HepG2 (cell line): ENCODE results near the gene ZBTB21.

Source experiments
- BCL3 ChIP-seq: sonication (generic); formaldehyde crosslinking; IDR thresholded peaks from 2 replicates; pipeline ENCODE4 v1.5.1; 2020; ENCODE audit warnings: mild to moderate bottlenecking, missing genetic modification reagents, moderate library complexity
- CTCF ChIP-seq: sonication (generic); formaldehyde crosslinking; IDR thresholded peaks from 2 replicates; pipeline ENCODE4 v1.5.0; 2020; ENCODE audit warnings: mild to moderate bottlenecking, missing genetic modification reagents, moderate library complexity
- NCOA5 ChIP-seq: sonication (generic); formaldehyde crosslinking; IDR thresholded peaks from 2 replicates; pipeline ENCODE4 v1.4.0; 2020; ENCODE audit warnings: missing genetic modification reagents
- POLR2A ChIP-seq, 2 experiments: IDR thresholded peaks; 2 replicates each; pipeline ENCODE4 v1.6.1; 2011; ENCODE audit warnings: low read depth in 2 of 2, low read length in 2 of 2, mild to moderate bottlenecking in 1 of 2, moderate library complexity in 1 of 2; ENCODE audit not compliant: insufficient read depth in 1 of 2
- ZNF83 ChIP-seq: sonication (generic); formaldehyde crosslinking; IDR thresholded peaks from 2 replicates; pipeline ENCODE4 v1.4.0; 2020; ENCODE audit warnings: missing genetic modification reagents, mild to moderate bottlenecking, borderline replicate concordance

GRCh38 chr21:42041246-42041645 is 31.1 kb upstream of the ZBTB21 start:
- TF ChIP-seq POLR2A (IDR thresholded peaks at IDR 0.05; ENCODE audit: insufficient read depth in 1 of 2, low read depth in 2 of 2, low read length in 2 of 2): no peak
- no peak for TF ChIP-seq BCL3 (CRISPR knock-in tag)
- TF ChIP-seq CTCF (CRISPR knock-in tag): no peak
- no peak for TF ChIP-seq ZNF83
- TF ChIP-seq NCOA5 (CRISPR knock-in tag): no peak
